Choroid plexus epithelial cell (primary cell): ENCODE data around the gene EDNRB.
A peak's percentile ranks its signal among the peaks of the same experiment; 100 is the strongest.

ENCODE experiments used
- DNase-seq: peaks from one replicate; pipeline ENCODE4 v3.0.0-alpha.2; 2010; ENCODE audit warnings: low read depth
- H3K4me3 ChIP-seq: 2 replicates; pipeline ENCODE4 v1.5.1; 2011; ENCODE audit warnings: low read depth, mild to moderate bottlenecking, control low read depth, low read length, moderate library complexity
- CTCF ChIP-seq: conservative IDR thresholded peaks from 2 replicates; pipeline ENCODE4 v1.5.1; 2011; ENCODE audit warnings: low read depth, mild to moderate bottlenecking, control low read depth, inconsistent platforms, low read length, moderate library complexity

EDNRB gene

DNA sequence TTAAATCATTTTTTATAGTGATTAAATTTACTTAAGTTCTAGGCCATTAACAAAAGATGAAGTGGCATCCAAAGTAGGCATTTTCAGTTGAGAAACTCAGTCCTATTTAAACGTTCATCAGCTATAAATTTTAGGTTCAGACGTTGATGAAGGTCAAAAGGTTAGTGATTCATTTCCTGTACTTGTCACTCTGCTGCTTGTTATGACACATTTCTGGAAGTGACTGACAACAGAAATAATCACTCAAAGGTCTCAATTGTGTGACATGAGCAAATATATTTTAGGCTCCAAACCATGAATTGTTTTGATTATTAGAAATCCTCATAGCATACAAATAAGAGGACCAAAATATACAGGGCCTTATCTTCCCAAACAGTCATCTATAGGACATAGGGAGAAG is 10.3 kb upstream of the EDNRB start:
- H3K4me3 ChIP-seq = no peak overlapping the region
- no peak for DNase-seq
- no peak for TF ChIP-seq CTCF

GRCh38 chr13:77925616-77926015 is 7.0 kb upstream of the EDNRB start:
- no peak for TF ChIP-seq CTCF
- H3K4me3 ChIP-seq = no peak overlapping the region
- DNase-seq = no peak

GRCh38 chr13:77919921-77920294 is 1.3 kb upstream of the EDNRB start:
- TF ChIP-seq CTCF = no peak
- no peak for DNase-seq
- peak overlapping the region; percentile 50 for H3K4me3 ChIP-seq

GRCh38 chr13:77919246-77919920 is 752 bp upstream of the EDNRB start:
- peak overlapping the region; percentile 50 for H3K4me3 ChIP-seq
- no peak for TF ChIP-seq CTCF
- DNase-seq = peak; percentile 34

DNA sequence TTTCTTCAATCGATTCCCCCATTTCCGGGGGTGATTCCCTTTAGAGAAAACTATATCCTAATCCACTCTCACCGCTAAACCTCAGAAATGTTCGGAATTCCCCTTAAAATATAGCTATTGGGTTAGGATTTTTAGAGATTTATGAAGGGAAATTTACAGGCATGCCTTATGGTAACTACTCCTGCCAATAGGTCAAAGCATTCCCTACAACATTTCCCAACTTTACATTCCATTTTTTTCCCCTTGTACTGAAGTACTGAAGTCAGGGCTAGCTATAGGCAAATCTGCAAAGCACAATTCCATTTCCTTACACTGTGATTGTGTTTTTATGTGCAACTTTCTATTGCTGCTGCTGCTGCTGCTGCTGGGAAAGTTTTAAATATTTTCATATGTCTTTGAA is 2.1 kb downstream of the EDNRB start:
- no peak overlapping the region for H3K4me3 ChIP-seq
- no peak for TF ChIP-seq CTCF
- no peak for DNase-seq

DNA sequence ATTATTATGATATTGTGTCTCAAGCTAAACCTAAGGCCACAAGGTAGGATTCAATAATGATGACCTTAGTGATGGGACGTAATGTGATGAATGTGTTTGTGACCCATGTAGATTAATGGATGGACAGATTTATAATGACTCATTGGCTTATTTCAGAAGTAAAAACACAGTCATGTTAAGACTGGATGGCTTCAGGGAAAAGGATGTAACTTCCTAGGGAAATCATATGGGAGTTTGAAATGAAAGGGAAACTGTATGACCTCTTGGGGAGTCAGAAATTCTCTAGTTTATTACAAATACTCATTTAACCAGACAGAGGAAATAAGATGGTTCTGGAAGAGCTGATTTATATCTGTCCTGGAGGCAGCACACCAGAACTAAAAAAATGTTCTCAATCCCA is 2.9 kb downstream of the EDNRB start:
- H3K4me3 ChIP-seq = no peak overlapping the region
- TF ChIP-seq CTCF = no peak
- no peak for DNase-seq

GRCh38 chr13:77913003-77913402 is 5.6 kb downstream of the EDNRB start:
- DNase-seq = no peak
- TF ChIP-seq CTCF = no peak
- no peak overlapping the region for H3K4me3 ChIP-seq
